Activated CD4-positive, alpha-beta T cell treated with anti-CD3 and anti-CD28 coated beads, Interleukin-10, Interleukin-2, amounts not matched to agents 100 ng/mL and 50 ng/mL, durations not matched to agents 16 hours and 8 hours (primary cell): Measurements from ENCODE around the gene THSD7B.
A peak's percentile ranks its signal among the peaks of the same experiment; 100 is the strongest.

Source experiments
- DNase-seq: peaks from one replicate; pipeline ENCODE4 v3.0.0-alpha.2; 2020

Gene THSD7B

DNA sequence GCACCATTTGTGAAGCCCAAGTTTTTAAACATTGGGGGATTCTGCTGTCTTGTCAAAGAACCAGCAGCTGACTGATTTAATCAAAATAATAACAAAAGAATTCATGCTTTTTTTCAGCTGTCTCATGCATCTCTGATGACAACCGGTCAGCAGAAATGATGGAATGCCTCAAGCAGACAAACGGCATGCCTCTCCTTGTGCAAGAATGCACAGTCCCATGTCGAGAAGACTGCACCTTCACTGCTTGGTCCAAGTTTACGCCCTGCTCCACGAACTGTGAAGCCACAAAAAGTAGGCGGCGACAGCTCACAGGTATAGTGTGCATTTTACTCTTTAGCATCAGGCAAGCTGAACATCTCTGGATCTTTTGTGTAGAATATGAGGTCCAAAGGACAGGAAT, 640.2 kb downstream of the THSD7B start:
- no peak for DNase-seq

DNA sequence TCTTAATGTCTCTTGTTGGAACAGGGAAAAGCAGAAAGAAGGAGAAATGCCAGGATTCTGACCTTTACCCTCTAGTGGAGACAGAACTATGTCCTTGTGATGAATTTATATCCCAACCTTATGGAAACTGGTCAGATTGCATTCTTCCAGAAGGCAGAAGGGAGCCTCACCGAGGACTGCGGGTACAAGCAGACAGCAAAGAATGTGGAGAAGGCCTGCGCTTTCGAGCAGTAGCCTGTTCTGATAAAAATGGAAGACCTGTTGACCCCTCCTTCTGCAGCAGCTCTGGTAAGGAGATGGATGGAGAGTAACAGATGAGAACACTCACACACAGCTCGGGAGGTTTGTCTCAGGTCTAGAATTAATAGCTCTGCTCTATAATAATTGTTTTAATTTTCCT, 646.2 kb downstream of the THSD7B start:
- no peak for DNase-seq

DNA sequence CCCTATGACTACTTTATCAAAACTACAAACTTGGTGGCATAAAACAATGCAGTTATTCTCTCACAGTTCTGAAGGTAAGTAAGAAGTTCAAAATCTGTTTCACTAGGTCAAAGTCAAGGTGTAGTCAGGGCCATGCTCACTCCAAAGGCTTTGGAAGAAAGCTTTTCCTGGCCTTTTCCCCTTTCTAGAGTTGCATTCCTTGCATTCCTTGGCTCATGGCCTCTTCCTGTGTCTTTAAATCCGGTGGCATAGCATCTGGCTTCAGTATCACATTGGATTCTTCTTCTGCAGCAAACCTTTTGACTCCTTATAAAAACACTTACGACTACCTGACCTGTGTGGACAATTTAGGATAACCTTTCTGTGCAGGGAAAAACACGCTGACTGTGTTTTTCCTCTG, 655.4 kb downstream of the THSD7B start:
- DNase-seq, result no peak

DNA sequence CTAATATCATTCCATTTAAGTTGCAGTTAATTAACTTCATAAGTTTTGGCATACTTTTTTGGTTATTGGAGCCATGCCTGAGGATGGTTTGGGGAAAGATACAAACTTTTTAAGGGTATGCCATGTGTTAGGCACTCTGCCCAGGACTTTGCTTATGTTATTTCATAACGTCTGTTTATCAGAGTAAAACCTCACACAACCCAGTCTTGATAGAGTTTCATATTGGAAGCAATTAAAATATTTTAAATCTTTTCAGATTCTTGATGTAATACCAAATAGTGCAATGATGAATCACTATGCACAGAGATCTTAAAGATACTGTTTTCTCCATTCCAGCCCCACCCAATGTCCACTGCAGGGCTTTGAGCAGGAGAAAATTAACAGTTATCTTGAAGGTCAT, 669.8 kb downstream of the THSD7B start:
- no peak for DNase-seq

DNA sequence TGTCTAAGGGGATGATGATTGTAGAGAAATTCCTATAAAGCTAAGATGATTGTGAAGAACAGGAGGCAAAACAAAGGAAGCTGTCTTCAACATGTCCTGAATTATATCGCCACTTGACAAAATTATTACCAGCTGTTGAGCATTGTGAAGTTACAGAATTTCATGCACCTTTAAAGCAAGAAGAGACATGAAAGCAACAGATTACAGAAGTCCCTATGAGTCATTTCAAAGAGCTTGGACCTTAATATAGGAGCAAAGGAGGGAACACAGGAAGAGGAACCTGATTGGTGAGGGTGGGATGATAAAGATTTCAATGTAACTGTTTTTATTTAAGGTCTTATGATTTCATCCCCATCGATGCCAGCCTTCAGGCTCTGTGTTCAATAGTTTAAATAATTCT, 672.0 kb downstream of the THSD7B start:
- no peak for DNase-seq

DNA sequence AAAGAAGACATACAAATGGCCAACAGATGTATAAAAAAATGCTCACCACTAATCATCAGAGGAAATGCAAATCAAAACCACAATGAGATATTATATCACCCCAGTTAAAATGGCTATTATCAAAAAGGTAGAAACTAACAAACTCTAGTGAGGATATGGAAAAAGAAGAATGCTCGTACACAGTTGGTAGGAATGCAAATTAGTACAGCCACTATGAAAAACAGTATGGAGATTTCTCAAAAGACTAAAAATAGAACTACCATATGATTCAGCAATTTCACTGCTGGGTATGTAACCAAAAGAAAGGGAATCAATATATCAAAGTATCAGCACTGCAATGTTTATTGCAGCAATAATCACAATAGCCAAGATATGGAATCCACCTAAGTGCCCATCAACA, 679.6 kb downstream of the THSD7B start:
- DNase-seq, result no peak

DNA sequence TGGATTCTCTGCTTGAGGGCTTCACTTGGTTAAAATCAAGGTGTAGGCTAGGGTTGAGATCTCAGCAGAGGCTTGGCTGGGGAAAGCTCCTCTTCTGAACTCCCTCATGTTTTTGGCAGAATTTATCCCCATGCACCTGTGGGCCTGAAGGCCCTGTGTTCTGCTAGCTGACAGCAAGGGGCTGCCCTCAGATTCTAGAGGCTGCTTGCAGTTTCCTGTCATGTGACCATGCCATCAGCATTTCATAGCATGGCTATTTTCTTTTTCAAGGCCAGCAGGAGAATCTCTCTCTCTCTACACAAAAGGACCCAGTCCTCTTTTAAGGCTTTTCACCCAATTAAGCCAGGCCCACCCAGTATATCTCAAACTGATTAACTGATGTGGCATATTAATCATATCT, 684.1 kb downstream of the THSD7B start:
- no peak for DNase-seq

DNA sequence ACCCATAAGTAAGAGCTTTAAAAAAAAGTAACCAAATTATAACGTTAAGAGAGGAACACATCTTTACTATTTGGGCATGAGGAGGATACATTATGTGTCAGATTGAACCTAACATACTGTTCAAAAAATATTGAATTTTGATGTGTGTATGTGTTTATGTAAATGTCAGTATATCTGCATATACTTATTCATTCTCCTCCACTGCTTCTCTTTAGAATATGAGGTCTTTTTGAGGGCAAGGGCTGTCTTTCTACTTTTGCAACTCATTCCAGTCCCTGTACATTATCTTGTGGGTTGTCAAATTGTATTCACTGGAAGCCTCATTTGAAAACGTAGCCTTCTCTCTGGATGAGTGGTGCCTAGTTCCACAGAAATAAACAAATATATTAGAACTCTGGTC, 689.5 kb downstream of the THSD7B start:
- DNase-seq, result no peak

DNA sequence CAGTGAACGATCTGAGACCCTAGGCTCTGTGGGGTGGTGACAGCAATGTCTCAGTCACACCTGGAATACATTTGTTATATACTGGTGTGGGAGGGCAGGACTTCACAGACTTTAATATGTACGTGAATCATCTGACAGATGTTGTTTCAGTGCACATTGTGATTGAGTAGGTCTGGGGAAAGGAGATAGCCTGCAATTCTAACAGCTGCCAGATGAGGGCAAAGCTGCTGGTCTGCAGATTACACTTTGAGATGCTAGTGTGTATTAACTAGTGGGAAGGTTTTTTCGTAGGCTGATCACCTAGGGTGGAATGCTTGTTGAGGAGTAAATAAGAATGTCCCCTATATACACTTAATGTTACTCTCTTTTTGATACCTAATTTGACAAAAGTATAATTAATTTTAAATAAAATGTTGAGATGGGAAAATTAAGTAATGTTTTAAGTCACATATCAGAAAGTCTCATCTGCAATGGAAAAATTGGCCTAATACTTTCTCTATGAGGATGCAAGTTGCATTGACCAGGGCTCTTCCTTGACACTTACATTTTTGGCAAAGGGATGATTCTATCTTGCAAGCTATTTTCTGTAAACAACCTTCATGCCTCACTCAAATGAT, 702.0 kb downstream of the THSD7B start:
- DNase-seq, result peak; percentile 35

DNA sequence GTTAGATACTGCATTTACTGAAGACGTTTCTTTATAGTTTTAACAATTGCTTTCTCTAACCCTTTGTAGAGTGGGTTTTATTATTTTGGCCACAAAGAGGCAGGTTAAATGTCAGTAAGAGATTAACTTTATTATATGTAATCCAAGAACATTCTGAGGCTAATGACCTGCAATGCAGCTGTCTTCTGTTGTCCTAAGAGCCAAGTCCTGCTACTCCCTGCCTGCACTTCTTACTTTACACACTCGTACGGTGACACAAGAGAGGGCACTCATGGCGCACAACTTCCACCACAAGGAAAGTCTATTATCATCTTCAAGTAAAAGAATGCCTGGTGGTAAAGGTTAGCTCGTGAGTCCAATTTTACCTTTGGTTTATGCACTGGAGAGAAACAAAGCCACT, 727.9 kb downstream of the THSD7B start:
- no peak for DNase-seq

DNA sequence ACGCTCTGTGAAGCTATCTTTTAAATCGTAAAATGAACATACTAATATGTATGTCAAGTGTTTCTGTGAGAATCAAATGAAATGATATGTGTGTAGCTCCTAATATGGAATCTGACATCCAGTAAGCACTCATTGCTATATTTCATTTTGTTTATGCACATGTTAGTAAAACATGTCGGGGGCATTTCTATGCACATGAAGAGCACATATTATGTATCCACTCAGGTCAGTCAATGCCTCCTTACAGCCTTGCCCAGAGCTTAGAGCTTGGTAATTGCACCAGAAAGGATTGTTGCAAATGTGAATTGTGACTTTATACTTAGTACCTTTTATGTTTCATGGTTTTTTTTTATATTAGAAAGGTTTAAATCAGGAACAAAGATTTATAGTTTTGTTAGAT, 735.3 kb downstream of the THSD7B start:
- no peak for DNase-seq

DNA sequence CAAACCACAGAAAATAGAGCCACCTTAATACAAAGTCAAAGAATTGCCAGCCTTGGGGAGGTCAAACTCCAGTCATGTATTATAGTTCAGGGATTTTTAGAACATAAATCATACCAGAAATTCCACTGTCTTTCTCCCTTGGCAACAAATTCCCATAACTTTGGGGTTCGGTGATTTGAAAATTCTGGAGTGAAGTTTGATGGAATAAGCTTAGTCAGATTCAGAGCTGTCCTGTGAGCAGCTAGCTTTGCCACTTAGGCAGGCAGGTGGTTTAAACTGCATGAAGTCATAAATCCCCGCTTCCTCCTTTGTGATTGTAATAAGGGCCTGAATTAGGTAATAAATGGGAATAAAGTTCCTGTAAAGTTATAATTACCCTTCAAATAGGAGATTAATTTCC, 741.9 kb downstream of the THSD7B start:
- DNase-seq, result no peak

DNA sequence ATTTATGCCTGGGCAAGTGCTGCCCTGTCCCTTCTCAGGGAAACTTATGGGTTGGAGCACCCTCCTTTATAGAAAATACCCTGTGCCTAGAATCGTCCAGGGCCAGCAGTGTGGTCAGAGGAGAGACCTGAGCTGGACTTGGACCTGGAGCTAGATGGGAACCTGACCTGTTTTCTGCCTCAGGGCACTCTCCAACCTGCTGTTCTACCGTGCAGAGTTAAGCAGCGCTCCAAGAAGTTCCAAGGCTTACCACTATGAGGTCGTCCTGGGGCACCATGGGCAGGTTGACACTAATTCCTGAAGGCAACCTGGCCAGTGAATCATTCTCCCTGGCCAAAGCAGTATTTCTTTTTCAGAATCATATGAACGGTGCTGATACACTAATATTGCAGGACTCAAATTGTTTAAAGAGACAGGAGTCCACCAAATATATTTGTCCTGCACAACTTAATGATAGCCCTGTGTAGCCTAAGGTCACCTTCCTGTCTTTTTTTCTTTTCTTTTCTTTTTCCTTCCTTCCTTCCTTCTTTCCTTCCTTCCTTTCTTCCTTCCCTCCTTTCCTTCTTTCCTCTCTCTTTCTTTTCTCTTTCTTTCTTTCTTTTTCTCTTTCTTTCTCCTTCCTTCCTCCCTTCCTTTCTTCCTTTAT, 743.5 kb downstream of the THSD7B start:
- DNase-seq, result no peak

DNA sequence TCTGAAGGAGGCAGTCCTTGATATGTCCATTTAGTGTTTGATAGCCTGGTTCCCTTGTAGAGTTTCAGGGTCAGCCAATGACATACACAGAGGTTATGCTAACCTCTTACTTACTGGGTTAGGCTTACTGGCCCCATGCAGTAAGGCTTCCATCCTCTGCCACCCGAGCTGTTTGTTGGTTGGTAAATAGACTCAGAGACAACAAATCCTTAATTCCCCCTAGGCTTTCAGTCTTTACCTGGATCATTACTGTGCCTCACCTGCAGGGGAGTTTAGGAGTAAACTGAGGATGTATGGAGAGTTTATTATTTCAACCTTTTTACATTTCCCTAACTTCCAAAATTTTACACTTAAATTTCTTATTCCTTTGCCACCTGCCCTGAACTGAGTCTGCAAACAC, 746.2 kb downstream of the THSD7B start:
- DNase-seq, result no peak

DNA sequence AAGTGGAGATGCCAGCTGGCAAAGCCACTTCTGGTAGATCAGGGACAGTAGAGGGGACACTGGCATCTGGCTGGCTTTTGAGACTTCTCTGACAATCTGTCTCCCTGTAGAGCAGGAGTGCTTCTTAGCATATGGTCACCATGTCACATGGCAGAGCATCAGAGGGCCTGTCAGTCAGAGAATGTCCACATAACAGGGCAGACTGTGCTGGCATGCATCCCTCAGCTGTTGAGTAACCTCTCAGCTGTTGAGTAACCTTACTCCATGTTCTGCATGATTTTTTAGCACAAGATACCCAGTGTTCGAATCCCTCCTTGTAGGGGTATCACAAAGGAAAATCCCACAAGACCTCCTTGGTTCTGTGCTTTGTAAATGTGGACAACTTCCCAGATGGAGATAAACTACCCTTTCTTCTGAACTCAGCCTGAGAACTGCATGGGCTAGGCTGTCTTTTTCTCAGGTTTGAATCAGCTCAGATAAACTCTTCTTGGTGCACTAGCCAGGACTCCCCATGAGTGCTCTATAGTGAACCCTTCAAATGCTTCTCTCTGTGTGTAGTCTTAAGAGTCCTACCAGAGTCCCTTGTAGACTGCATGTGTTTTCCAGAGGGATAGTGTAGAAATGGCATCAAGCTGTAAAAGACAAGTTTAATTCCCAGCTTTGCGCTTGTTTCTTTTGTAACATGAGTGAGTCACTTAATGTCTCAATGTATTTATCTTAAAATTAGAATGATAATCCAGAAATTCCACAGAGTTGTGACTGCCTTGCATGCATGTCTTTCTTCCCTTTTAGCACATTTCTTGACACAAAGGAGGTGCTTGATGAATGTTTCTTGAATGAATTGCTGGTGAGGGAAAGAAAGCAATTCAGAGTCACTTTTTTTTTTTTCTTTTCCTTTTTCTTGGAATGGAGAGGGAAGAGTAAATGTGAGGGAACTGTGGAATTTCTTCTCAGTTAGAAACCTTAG, 756.6 kb downstream of the THSD7B start:
- no peak for DNase-seq

DNA sequence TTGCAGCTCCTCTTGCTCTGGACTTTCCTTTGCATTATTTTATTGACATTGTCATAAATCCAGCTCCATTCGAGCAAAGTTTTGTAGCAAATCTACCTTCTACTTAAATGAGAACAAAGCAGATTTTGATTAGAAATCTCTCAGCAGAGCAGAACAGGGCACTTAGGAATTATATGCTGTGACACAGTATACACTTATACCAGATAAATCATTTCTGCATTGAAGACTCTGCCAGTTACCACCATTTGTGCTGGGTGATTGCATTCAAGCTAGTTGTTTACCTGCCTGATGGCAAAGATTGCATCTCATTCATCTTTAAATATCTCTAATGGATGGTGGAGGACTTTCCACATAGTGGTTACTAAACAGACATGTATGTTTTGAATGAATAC, 757.3 kb downstream of the THSD7B start:
- no peak for DNase-seq

DNA sequence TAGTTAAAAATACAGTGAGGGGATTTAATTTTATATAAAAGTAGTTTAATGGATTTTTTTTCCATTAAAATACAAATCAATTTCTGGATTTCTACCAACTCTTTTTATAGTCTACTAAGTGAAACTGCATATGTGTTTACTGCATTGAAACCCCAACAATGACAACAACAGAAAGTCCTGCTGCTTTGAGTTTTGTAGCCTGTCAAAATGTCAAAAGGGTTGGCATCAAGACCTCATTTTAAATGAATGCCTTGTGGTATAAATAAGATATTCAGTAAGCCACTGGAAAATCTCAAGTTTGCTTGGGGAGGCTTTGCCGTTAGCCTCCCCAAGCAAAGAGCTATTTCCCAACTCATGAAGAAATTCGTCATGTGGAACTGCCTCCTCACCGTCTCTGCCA, 758.6 kb downstream of the THSD7B start:
- no peak for DNase-seq

DNA sequence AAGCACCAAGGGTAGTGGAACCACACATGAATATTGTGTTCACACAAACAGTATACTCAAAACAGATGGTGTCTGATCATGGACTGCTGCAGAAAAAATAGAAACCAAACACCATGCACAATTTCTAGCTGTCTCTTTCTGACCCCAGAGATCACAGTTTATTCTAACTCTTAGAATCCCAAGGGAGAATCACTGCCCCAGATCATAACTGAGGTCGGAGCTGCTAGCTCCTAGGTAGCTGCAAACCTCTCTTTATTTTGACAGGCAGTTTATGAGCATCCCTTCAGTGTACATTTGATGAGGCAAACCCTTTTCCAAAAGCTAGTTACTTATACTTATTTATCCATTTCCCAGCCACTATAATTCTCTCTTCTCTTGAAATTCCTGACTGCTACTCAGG, 759.8 kb downstream of the THSD7B start:
- DNase-seq, result no peak

DNA sequence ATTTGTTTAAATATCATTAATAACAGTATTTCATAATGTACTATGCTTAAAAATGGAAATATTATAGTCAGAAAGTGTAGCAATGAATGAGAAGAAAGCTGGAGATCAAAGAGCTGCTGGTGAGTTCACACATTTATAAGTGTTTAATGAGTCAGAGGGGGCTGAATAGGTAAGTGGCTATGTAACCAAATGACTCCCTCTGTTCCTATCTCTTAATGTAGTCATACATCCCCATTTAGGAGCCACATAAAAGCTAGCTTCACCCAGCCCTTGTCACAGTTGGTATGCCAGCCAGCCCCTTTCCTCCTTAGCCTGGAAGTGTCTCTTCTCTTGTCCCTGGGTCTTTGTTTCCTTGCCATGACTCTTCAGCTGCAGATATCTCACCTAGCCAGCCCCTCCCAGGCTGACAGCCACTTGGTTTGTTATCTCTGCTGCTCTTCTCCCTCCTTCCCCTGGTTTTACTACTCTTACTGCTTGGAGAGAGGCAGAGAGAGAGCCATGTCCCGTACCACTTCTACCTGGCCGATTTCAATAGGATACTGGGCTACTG, 760.4 kb downstream of the THSD7B start:
- no peak for DNase-seq

DNA sequence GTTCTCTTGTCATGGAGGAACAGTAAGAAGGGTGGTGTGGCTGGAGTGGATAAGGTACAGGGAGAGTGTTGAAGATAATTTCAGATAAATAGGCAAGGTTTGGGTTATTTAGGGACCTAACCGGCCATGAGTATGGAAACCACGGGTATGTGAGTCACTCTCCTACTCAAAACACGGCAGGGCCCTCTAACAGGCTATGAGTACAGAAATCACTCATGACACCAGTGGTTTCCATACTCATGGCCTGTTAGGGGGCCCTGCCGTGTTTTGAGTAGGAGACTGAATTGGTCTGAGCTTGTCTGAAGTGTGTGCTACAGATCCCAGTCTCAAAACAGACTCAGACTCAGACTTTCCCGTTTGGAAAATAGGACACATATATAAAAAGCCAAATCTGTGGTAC, 770.6 kb downstream of the THSD7B start:
- DNase-seq, result peak; percentile 23

DNA sequence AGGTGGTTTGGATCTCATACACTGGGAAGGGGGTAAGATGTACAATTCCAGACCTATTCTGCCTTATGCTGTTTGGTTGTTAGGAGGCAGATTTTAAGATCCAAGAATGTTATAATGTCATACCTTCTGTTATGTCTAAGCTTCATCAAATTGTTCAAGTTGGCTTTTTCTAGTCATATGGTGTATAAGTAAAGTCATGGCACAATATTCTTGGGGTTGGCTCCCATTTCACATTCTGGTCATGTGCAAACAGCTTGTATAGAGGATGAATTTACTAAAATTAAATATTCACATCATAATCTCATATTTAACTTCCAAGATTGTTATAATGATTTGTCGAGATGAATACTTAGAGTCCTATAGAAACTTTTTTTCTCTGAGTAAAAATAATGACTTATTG, 774.0 kb downstream of the THSD7B start:
- no peak for DNase-seq

DNA sequence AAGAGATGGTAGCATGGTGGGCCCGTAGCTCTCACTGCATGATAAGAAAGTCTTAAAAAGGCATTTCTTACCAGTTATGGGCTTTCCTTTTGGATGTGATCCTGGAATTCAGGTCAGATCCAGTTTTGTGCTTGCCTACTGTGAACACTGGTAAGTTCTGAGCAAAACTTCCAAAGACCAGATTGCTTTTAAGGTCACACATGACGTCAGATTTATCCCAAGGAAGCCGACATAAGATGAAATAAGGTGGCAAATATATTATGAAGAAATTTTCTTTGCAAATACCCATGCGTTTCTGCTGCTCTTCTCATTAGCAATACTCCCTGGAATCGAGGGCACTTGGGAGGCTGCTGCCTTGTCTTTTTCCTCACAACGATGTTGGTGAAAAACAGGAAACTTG, 782.5 kb downstream of the THSD7B start:
- DNase-seq, result no peak

DNA sequence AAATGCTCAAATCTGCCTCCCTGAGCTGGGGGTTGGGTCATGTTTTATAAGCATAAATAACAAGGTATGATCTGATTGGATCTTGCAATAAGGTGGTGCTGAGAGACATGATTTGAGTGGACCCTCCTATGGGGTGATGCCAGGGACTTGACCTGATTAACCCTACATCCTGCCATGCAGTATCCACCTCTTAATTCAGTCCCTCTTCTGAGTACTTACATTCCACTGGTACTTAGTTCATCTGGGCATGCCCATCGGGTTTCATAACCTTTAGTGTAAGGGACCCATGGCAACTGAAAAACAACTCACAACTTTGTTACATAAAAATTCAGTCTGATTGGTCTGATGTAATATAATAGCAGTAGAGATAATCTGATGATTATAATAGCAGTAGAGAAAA, 801.0 kb downstream of the THSD7B start:
- no peak for DNase-seq

DNA sequence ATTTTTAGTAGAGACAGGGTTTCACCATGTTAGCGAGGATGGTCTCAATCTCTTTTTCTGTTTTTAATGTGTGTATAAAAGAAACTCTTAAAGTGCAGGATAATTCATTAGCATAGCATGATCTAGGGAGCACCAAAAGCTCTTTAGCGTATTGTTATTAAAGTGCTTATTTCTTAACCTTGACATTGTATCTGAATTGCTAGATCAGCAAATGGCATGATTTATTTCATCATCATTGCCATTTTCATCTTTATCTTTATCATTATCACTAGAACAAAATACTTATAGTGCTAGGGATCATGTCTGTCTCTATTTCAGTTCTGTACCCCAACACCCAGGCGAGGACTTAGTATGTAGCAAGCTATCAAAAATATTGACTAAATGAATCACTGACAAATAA, 805.1 kb downstream of the THSD7B start:
- DNase-seq, result no peak
